Body of pancreas (tissue), 4 donors: ENCODE results near the gene POLR3G.

ENCODE experiments used
- POLR2A ChIP-seq, 3 donors: fragments of 450-650 bp; IDR thresholded peaks; one replicate each; pipeline ENCODE4 v1.6.1; 2016; ENCODE audit warnings: antibody characterized with exemption in 3 of 3, mild to moderate bottlenecking in 2 of 3
- TF ChIP-seq, protein P1 (sequence below), 7 experiments: fragments of 450-650 bp in 4 of 7; fragments of 200-600 bp in 3 of 7; sonication (generic) in 3 of 7; IDR thresholded peaks; one replicate each; pipeline ENCODE4 v1.5.1; 2016 to 2019; ENCODE audit warnings: antibody characterized with exemption in 7 of 7

DNA sequence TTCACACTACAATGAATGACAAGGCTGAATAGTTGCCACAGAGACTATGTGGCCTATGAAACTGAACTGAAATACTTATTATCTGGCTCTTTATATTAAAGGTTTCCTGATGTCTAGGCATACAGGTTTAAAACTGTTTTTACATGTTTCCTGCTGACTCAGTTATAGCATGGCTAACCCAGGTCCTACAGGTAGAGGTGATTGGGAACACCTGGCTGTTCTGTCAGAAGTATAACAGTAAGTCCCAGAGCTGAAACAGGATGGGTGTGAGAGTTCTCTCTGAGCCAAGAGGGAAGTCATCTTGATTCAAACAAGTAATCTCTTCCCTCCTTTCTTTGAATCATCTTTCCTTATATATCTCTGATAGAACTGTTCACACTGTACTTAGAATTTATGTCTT lies 79.0 kb downstream of the POLR3G start:
- TF ChIP-seq, protein P1, sequence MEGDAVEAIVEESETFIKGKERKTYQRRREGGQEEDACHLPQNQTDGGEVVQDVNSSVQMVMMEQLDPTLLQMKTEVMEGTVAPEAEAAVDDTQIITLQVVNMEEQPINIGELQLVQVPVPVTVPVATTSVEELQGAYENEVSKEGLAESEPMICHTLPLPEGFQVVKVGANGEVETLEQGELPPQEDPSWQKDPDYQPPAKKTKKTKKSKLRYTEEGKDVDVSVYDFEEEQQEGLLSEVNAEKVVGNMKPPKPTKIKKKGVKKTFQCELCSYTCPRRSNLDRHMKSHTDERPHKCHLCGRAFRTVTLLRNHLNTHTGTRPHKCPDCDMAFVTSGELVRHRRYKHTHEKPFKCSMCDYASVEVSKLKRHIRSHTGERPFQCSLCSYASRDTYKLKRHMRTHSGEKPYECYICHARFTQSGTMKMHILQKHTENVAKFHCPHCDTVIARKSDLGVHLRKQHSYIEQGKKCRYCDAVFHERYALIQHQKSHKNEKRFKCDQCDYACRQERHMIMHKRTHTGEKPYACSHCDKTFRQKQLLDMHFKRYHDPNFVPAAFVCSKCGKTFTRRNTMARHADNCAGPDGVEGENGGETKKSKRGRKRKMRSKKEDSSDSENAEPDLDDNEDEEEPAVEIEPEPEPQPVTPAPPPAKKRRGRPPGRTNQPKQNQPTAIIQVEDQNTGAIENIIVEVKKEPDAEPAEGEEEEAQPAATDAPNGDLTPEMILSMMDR (IDR thresholded peaks at IDR 0.05): no peak
- TF ChIP-seq POLR2A (IDR thresholded peaks at IDR 0.05): no peak
